ENCODE results near the gene C2orf92.

DNA sequence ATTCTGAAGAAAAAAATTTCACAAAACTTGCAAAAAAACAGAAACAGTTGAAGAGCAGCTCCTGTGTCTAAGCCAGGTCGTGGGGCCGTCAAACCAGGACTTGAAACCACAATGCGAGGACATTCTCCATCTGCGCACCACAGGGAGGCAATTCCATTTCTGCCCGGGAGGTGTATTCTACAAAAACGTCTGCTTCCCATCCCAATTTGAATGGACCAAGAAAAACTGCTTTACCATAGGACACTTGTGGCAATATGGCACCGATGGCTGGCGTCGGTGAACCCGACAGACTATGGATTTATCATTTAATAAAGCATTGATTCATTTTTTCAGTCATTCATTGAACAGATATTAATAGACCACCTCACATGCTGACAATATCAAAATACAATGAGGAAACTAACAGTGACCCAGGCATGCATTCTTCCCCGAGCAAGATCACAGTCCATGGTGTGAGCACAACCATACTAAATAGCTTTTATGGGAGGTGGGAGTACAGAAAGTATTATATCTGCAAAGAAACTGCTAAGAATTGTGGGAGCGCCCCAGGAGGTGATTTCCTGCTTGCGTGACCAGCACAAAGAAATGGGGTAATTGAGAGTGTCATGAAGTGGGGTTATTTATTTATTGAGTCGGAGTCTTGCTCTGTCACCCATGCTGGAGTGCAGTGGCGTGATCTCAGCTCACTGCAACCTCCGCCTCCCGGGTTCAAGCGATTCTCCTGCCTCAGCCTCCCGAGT lies 33.4 kb downstream of the C2orf92 start:
- TF ChIP-seq, protein P1, sequence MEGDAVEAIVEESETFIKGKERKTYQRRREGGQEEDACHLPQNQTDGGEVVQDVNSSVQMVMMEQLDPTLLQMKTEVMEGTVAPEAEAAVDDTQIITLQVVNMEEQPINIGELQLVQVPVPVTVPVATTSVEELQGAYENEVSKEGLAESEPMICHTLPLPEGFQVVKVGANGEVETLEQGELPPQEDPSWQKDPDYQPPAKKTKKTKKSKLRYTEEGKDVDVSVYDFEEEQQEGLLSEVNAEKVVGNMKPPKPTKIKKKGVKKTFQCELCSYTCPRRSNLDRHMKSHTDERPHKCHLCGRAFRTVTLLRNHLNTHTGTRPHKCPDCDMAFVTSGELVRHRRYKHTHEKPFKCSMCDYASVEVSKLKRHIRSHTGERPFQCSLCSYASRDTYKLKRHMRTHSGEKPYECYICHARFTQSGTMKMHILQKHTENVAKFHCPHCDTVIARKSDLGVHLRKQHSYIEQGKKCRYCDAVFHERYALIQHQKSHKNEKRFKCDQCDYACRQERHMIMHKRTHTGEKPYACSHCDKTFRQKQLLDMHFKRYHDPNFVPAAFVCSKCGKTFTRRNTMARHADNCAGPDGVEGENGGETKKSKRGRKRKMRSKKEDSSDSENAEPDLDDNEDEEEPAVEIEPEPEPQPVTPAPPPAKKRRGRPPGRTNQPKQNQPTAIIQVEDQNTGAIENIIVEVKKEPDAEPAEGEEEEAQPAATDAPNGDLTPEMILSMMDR (IDR thresholded peaks at IDR 0.05): no peak
- TF ChIP-seq POLR2A (IDR thresholded peaks at IDR 0.05): no peak
